Neural cell (in vitro differentiated cells): ENCODE measurements around the gene PER1. TPM values are rescaled to one million over a fixed set of nuclear protein-coding genes. Genes with fewer than 3 reads are reported as not detected.

ENCODE experiments used
- H2AFZ ChIP-seq: fragments of 200-600, 300-800 bp; sonication (generic), shearing (Covaris generic); 2 replicates; pipeline ENCODE4 v1.6.0; 2014; ENCODE audit warnings: low read depth, mild to moderate bottlenecking, antibody characterized with exemption, low read length, moderate library complexity
- H3F3A ChIP-seq: fragments of 200-600 bp; shearing (Covaris generic); 2 replicates; pipeline ENCODE4 v1.6.1; 2016; ENCODE audit warnings: mild to moderate bottlenecking, moderate library complexity, mixed read lengths, antibody characterized with exemption, low read length; ENCODE audit not compliant: insufficient read depth, poor library complexity, severe bottlenecking
- H3K27ac ChIP-seq: fragments of 200-600, 300-800 bp; sonication (generic), shearing (Covaris generic); 2 replicates; pipeline ENCODE4 v1.5.1; 2014; ENCODE audit warnings: mild to moderate bottlenecking, low read length, moderate library complexity
- H3K27me3 ChIP-seq: fragments of 300-800, 200-600 bp; sonication (generic), shearing (Covaris generic); 2 replicates; pipeline ENCODE4 v1.6.0; 2014; ENCODE audit warnings: mild to moderate bottlenecking, low read depth, low read length, moderate library complexity; ENCODE audit not compliant: insufficient read depth
- H3K36me3 ChIP-seq: fragments of 300-800, 200-600 bp; sonication (generic), shearing (Covaris generic); 2 replicates; pipeline ENCODE4 v1.5.1; 2014; ENCODE audit warnings: mild to moderate bottlenecking, antibody characterized with exemption, low read length, moderate library complexity; ENCODE audit not compliant: insufficient read depth
- H3K4me2 ChIP-seq: fragments of 300-800, 200-600 bp; sonication (generic), shearing (Covaris generic); 2 replicates; pipeline ENCODE4 v1.6.0; 2014; ENCODE audit warnings: mild to moderate bottlenecking, low read length
- H3K4me3 ChIP-seq: fragments of 300-800, 200-600 bp; sonication (generic), shearing (Covaris generic); 2 replicates; pipeline ENCODE4 v1.5.1; 2014; ENCODE audit warnings: mild to moderate bottlenecking, low read length, moderate library complexity
- H3K79me2 ChIP-seq: fragments of 200-600 bp; shearing (Covaris generic); replicated peaks from 2 replicates; pipeline ENCODE4 v1.6.0; 2014; ENCODE audit warnings: mild to moderate bottlenecking, low read length, moderate library complexity; ENCODE audit not compliant: insufficient read depth
- H3K9ac ChIP-seq: fragments of 300-800, 200-600 bp; sonication (generic), shearing (Covaris generic); 2 replicates; pipeline ENCODE4 v1.6.1; 2016; ENCODE audit warnings: mild to moderate bottlenecking, low read length, mixed read lengths
- H3K9me2 ChIP-seq: fragments of 200-600 bp; shearing (Covaris generic); 2 replicates; pipeline ENCODE4 v1.6.1; 2016; ENCODE audit warnings: mild to moderate bottlenecking, low read length, mixed read lengths; ENCODE audit not compliant: insufficient read depth
- H3K9me3 ChIP-seq: fragments of 200-600, 300-800 bp; sonication (generic), shearing (Covaris generic); 2 replicates; pipeline ENCODE4 v1.6.1; 2016; ENCODE audit warnings: mild to moderate bottlenecking, mixed run types, low read length, moderate library complexity, mixed read lengths
- H4K20me1 ChIP-seq: fragments of 200-600 bp; shearing (Covaris generic); 2 replicates; pipeline ENCODE4 v1.6.1; 2016; ENCODE audit warnings: mild to moderate bottlenecking, mixed run types; ENCODE audit not compliant: insufficient read depth
- CTCF ChIP-seq: fragments of 450-650 bp; IDR thresholded peaks from 2 replicates; pipeline ENCODE4 v1.5.1; 2014; ENCODE audit warnings: antibody characterized with exemption, mild to moderate bottlenecking, moderate library complexity; ENCODE audit not compliant: poor library complexity, severe bottlenecking
- EP300 ChIP-seq: fragments of 450-650 bp; conservative IDR thresholded peaks from 2 replicates; pipeline ENCODE4 v1.6.1; 2014; ENCODE audit warnings: antibody characterized with exemption, mild to moderate bottlenecking, moderate library complexity; ENCODE audit not compliant: poor library complexity, severe bottlenecking
- EZH2 ChIP-seq: fragments of 200-600, 300-800 bp; shearing (Covaris generic), sonication (generic); IDR thresholded peaks from 2 replicates; pipeline ENCODE4 v1.6.1; 2014; ENCODE audit warnings: antibody characterized with exemption, low read length, borderline replicate concordance, mild to moderate bottlenecking; ENCODE audit not compliant: insufficient read depth, poor library complexity, severe bottlenecking
- MXI1 ChIP-seq: fragments of 450-650 bp; conservative IDR thresholded peaks from 2 replicates; pipeline ENCODE4 v1.6.1; 2014; ENCODE audit warnings: antibody characterized with exemption, mild to moderate bottlenecking; ENCODE audit not compliant: poor library complexity, severe bottlenecking
- POLR2AphosphoS5 ChIP-seq: IDR thresholded peaks from 2 replicates; pipeline ENCODE4 v1.6.1; 2012
- RAD21 ChIP-seq: fragments of 450-650 bp; conservative IDR thresholded peaks from 2 replicates; pipeline ENCODE4 v1.6.1; 2014; ENCODE audit warnings: antibody characterized with exemption, mild to moderate bottlenecking, moderate library complexity
- REST ChIP-seq: IDR thresholded peaks from 2 replicates; pipeline ENCODE4 v1.6.1; 2012; ENCODE audit warnings: borderline replicate concordance
- TAF1 ChIP-seq: IDR thresholded peaks from 2 replicates; pipeline ENCODE4 v1.6.1; 2012; ENCODE audit warnings: low read depth
- polyA plus RNA-seq: library from polyadenylated mRNA; depleted of rRNA; stranded (reverse); fragments of >200 nt; gene quantifications from 2 replicates; pipeline ENCODE4 v1.2.3, GENCODE V29; 2014

The PER1 gene
- polyA plus RNA-seq, 1 donor from 2014 or later = 1.9 TPM

- no peaks in the 10 kb centered on the region for H4K20me1 ChIP-seq
- H3K4me3 ChIP-seq = no peak overlapping the region
- no peak overlapping the region for H3K9ac ChIP-seq
- H2AFZ ChIP-seq = no peak overlapping the region
- H3F3A ChIP-seq = no peaks in the 10 kb centered on the region
- no peaks in the 10 kb centered on the region for H3K9me3 ChIP-seq
- H3K79me2 ChIP-seq = peaks cover 7% of the 10 kb centered on the region
- no peaks in the 10 kb centered on the region for H3K27me3 ChIP-seq
- no peak overlapping the region for H3K27ac ChIP-seq
- H3K4me2 ChIP-seq = no peak overlapping the region
- no peaks in the 10 kb centered on the region for H3K9me2 ChIP-seq
- TF ChIP-seq EP300 = no peak
- TF ChIP-seq REST = no peak
- TF ChIP-seq EZH2 = no peak
- TF ChIP-seq TAF1 = no peak
- no peaks in the 10 kb centered on the region for H3K36me3 ChIP-seq
These were observed 15.3 kb upstream of the PER1 start for GRCh38 chr17:8167526-8167925.

- TF ChIP-seq REST = no peak
- TF ChIP-seq EZH2 = no peak
- TF ChIP-seq POLR2AphosphoS5 = no peak
- Histone ChIP-seq H3K27me3 (no peaks in the 10 kb centered on the region), H3K27ac (no peak overlapping the region), H3K36me3 (no peaks in the 10 kb centered on the region), H3F3A (no peaks in the 10 kb centered on the region), H3K79me2 (peaks cover 15% of the 10 kb centered on the region), H3K9ac (no peak overlapping the region), H3K4me2 (no peak overlapping the region), H3K4me3 (no peak overlapping the region), H4K20me1 (no peaks in the 10 kb centered on the region), H3K9me2 (no peaks in the 10 kb centered on the region), H2AFZ (no peak overlapping the region), H3K9me3 (no peaks in the 10 kb centered on the region)
These were observed 14.5 kb upstream of the PER1 start for GRCh38 chr17:8166731-8167130.

GRCh38 chr17:8164815-8165131 lies 12.6 kb upstream of the PER1 start:
- peak overlapping the region; percentile 91 for H3K27ac ChIP-seq
- peak overlapping the region; percentile 56 for H2AFZ ChIP-seq
- H3F3A ChIP-seq = no peaks in the 10 kb centered on the region
- H3K9me3 ChIP-seq = no peaks in the 10 kb centered on the region
- no peak overlapping the region for H3K4me2 ChIP-seq
- peak overlapping the region; percentile 68 for H3K4me3 ChIP-seq
- peaks cover 34% of the 10 kb centered on the region for H3K79me2 ChIP-seq
- peaks cover 8% of the 10 kb centered on the region for H4K20me1 ChIP-seq
- H3K9ac ChIP-seq = peak overlapping the region; percentile 96
- TF ChIP-seq POLR2AphosphoS5 = no peak
- TF ChIP-seq CTCF = no peak
- TF ChIP-seq RAD21 = no peak
- no peak for TF ChIP-seq MXI1
- no peaks in the 10 kb centered on the region for H3K27me3 ChIP-seq
- H3K36me3 ChIP-seq = no peaks in the 10 kb centered on the region
- no peaks in the 10 kb centered on the region for H3K9me2 ChIP-seq
